Adrenal gland (tissue), 12 donors: ENCODE results near the gene SDK1. TPM values are rescaled to one million over a fixed set of nuclear protein-coding genes. Genes with fewer than 3 reads are reported as not detected.
"Not testable (repeated sequence)": the region's sequence is repeated elsewhere in the genome, so short reads cannot be mapped to it uniquely, and the experiment has no call there.

Experiments
- DNase-seq, 7 donors: peaks; one replicate each; pipeline ENCODE4 v3.0.0-alpha.2; 2019 to 2020
- H3K27ac ChIP-seq, 5 donors: fragments of 200-600 bp; sonication (generic) in 4 of 5; 1 replicate in 3 of 5; 2 replicates in 2 of 5; pipeline versions ENCODE4 v1.5.1 to v1.8.0; 2016 to 2020; ENCODE audit warnings: mild to moderate bottlenecking in 1 of 5
- H3K27me3 ChIP-seq: fragments of 200-600 bp; 2 replicates; pipeline ENCODE4 v1.8.0; 2021
- H3K36me3 ChIP-seq, 2 donors: fragments of 200-600 bp; replicated peaks in 1 of 2; 1 replicate in 1 of 2; 2 replicates in 1 of 2; pipeline versions ENCODE4 v1.5.1 to v1.8.0; 2018 to 2022
- H3K4me1 ChIP-seq, 2 donors: fragments of 200-600 bp; replicated peaks in 1 of 2; 1 replicate in 1 of 2; 2 replicates in 1 of 2; pipeline versions ENCODE4 v1.5.1 to v1.8.0; 2018 to 2021
- H3K4me3 ChIP-seq, 4 donors: fragments of 200-600 bp; sonication (generic) in 3 of 4; one replicate each; pipeline ENCODE4 v1.5.1; 2016 to 2018
- H3K9me3 ChIP-seq, 3 donors: fragments of 200-600 bp; sonication (generic) in 1 of 3; replicated peaks in 1 of 3; 1 replicate in 2 of 3; 2 replicates in 1 of 3; pipeline versions ENCODE4 v1.5.1 to v1.8.0; 2016 to 2021
- POLR2A ChIP-seq, 2 donors: fragments of 450-650 bp; IDR thresholded peaks; one replicate each; pipeline ENCODE4 v1.6.1; 2017; ENCODE audit warnings: antibody characterized with exemption in 2 of 2, mild to moderate bottlenecking in 2 of 2, moderate library complexity in 1 of 2
- WGBS, 4 donors: extraction: QIAGEN DNeasy Blood & Tissue Kit in 2 of 4; methylation state at CpG; one replicate each; pipeline versions ENCODE4 v1.1.5 to v1.1.7; 2013 to 2017; 5-methylcytosine and 5-hydroxymethylcytosine counted together
- intact Hi-C, 2 donors: fragments of 100-400 bp; cut with DNase I; formaldehyde crosslinking; loops; one replicate each; pipeline versions ENCODE4 v1.14.1 to v1.15.0; 2022 to 2023
- polyA plus RNA-seq, 3 donors: library from polyadenylated mRNA; stranded (reverse); fragments of 200-250 nt in 2 of 3; fragments of 350-450 nt in 1 of 3; fragmentation: Illumina TruSeq in 1 of 3; extraction: RNeasy Lipid Tissue Mini Kit (QIAGEN cat#74804) in 1 of 3; gene quantifications; one replicate each; pipeline ENCODE4 v1.2.3, GENCODE V29; 2013 to 2014
- total RNA-seq, 9 donors: library from RNA; depleted of rRNA in 4 of 9; stranded (reverse); fragments of >200 nt in 4 of 9; fragments of 120-200 nt in 1 of 9; fragmentation: NEBNext Ultra II Directional in 1 of 9; extraction: Animal tissue kit (Norgen Biotek cat#: 25700) in 1 of 9; gene quantifications; one replicate each; pipeline versions ENCODE4 v1.1.0 to v1.2.4, GENCODE V29; 2013 to 2023
- TF ChIP-seq, protein P1 (sequence below), 6 experiments: fragments of 450-650 bp in 4 of 6; fragments of 200-600 bp in 2 of 6; sonication (generic) in 1 of 6; IDR thresholded peaks; 1 replicate in 5 of 6; 2 replicates in 1 of 6; pipeline versions ENCODE4 v1.5.1 to v1.8.0; 2016 to 2021; ENCODE audit warnings: antibody characterized with exemption in 6 of 6, mild to moderate bottlenecking in 2 of 6, moderate library complexity in 1 of 6
- donor health status: healthy with polysubstance abuse.
- donor health status: Bipolar disorder and iron deficiency.
- donor health status: DM: yes; HTN: yes; CAD: no.
- donor health status: DM: no; HTN: no; CAD: no.
- donor health status: DM: no; HTN: no; CAD: no.
- donor health status: DM: yes; HTN: yes; CAD: no.

The SDK1 gene
- total and polyA plus RNA-seq, 12 donors, result 0.50 to 3.6 (median 1.5) TPM

DNA sequence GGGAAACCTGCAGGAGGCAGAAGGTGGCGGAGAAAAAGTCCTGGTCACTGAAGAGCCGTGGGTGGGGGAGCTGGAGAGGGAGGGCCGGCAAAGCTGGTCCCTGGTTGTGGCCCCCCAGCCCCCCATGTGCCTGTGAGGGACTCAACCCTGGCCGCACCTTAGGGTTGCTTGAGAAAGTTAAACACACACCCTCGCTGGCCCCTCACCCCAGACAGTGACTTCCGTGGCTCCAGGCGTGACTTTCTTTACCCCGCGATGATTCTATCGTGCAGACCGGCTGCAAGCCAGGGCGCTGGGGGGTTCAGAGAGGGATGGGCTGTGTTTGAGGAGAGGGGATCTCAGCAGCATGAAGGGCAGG lies 933.4 kb downstream of the SDK1 start:
- intact Hi-C loops, result no loop called here
- WGBS, 4 donors, result 80 to 89% (median 87%) methylated on average over 11 to 12 of the region's 12 CpGs
- Histone ChIP-seq H3K27ac (no peak overlapping the region), H3K27me3 (no peaks in the 10 kb centered on the region), H3K4me3 (no peak overlapping the region), H3K4me1 (no peaks in the 10 kb centered on the region), H3K36me3 (no peaks in the 10 kb centered on the region), H3K9me3 (no peaks in the 10 kb centered on the region)
- no peak for DNase-seq
- no peak for TF ChIP-seq POLR2A (IDR thresholded peaks at IDR 0.05)
- TF ChIP-seq, protein P1, sequence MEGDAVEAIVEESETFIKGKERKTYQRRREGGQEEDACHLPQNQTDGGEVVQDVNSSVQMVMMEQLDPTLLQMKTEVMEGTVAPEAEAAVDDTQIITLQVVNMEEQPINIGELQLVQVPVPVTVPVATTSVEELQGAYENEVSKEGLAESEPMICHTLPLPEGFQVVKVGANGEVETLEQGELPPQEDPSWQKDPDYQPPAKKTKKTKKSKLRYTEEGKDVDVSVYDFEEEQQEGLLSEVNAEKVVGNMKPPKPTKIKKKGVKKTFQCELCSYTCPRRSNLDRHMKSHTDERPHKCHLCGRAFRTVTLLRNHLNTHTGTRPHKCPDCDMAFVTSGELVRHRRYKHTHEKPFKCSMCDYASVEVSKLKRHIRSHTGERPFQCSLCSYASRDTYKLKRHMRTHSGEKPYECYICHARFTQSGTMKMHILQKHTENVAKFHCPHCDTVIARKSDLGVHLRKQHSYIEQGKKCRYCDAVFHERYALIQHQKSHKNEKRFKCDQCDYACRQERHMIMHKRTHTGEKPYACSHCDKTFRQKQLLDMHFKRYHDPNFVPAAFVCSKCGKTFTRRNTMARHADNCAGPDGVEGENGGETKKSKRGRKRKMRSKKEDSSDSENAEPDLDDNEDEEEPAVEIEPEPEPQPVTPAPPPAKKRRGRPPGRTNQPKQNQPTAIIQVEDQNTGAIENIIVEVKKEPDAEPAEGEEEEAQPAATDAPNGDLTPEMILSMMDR (IDR thresholded peaks at IDR 0.05), result no peak

DNA sequence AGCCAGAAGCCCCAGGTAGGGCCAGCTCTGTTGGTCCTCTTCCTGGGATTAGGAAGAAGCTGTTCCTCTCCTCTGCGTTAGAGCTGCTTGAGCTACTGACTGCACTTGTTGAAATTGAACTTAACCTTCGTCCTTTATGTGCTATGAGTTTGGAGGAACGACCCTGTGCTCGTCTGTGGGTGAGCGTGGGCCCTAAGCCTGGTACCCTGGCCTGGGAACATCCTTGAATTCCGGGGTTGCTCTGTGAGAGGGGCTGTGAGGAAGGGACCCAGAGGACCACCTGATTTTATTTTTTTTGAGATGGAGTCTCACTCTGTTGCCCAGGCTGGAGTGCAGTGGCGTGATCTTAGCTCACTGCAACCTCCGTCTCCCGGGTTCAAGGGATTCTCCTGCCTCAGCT lies 933.8 kb downstream of the SDK1 start:
- intact Hi-C loops, result no loop called here
- H3K9me3 ChIP-seq, result no peaks in the 10 kb centered on the region
- H3K27me3 ChIP-seq, result no peaks in the 10 kb centered on the region
- no peaks in the 10 kb centered on the region for H3K36me3 ChIP-seq
- WGBS, 4 donors, result 78 to 95% (median 86%) methylated on average over 5 to 9 of the region's 9 CpGs
- TF ChIP-seq, protein P1 (IDR thresholded peaks at IDR 0.05), result no peak
- TF ChIP-seq POLR2A (IDR thresholded peaks at IDR 0.05), result no peak
- DNase-seq, result no peak
- H3K4me3 ChIP-seq, result no peak overlapping the region
- no peaks in the 10 kb centered on the region for H3K4me1 ChIP-seq
- no peak overlapping the region for H3K27ac ChIP-seq

DNA sequence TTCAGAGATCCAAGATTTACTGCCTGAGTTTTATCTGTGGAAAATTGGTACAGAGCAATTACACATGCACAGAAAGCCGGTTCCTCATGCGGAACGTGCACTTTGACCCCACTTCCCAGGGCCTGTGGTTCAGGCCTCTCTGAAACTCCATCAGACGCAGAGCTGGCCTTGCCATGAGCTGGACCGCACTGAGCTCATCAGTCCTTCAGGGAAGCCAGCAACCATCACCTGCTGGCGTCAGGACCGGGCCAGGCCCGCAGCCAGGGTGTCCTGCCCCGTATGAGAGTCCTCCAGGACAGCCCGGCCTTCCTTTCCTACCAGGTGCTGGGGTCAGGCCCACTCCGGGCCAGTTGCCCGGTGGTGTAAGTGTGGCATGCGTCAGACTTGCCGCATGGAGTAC lies 934.5 kb downstream of the SDK1 start:
- no peaks in the 10 kb centered on the region for H3K36me3 ChIP-seq
- WGBS, 4 donors, result 85 to 95% (median 87%) methylated on average over 5 to 14 of the region's 14 CpGs
- H3K27ac ChIP-seq, result no peak overlapping the region
- H3K27me3 ChIP-seq, result no peaks in the 10 kb centered on the region
- intact Hi-C loops, result no loop called here
- H3K4me1 ChIP-seq, result no peaks in the 10 kb centered on the region
- no peak for DNase-seq
- no peak overlapping the region for H3K4me3 ChIP-seq
- TF ChIP-seq, protein P1 (IDR thresholded peaks at IDR 0.05), result no peak
- no peak for TF ChIP-seq POLR2A (IDR thresholded peaks at IDR 0.05)
- H3K9me3 ChIP-seq, result no peaks in the 10 kb centered on the region

DNA sequence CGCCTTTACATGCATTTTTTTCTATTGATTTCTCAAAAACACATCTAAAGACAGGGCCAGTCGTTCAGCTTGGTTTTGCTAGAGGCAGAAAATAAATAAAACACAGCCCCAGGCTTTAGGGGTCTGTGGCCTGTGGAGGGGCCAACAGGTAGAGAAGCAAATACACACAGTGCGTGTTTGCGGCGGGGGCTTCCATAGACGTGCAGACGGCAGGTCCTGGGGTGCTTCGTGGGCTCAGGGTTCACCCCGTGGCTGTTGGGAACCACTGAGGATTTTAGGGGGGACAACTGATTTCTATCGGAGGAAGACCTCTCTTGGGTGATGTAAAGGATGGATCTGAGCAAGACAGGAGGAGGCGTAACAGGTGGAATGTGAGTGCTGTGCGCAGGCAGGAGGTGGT lies 935.3 kb downstream of the SDK1 start:
- no peak for TF ChIP-seq POLR2A (IDR thresholded peaks at IDR 0.05)
- TF ChIP-seq, protein P1 (IDR thresholded peaks at IDR 0.05), result no peak
- intact Hi-C loops, result no loop called here

DNA sequence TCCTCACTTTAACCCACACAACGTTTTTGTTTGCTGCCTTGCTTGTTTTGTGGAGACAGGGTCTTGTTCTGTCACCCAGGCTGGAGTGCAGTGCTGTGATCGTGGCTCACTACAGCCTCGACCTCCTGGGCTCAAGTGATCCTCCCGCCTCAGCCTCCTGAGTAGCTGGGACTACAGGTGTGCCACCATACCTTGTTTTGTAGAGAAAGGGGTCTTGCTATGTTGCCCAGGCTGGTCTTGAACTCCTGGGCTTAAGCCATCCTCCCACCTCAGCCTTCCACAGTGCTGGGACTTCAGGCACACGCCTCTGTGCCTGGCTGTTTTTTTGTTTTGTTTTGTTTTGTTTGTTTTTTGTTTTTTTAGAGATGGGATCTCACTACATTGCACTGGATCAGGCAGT lies 935.8 kb downstream of the SDK1 start:
- H3K9me3 ChIP-seq, intact Hi-C loops, H3K27ac ChIP-seq, DNase-seq, H3K4me3 ChIP-seq, H3K36me3 ChIP-seq, H3K4me1 ChIP-seq, H3K27me3 ChIP-seq: not testable (repeated sequence)
- WGBS, 4 donors, result 64 to 78% (median 69%) methylated on average over 5 of the region's 5 CpGs

More for the DNA sequence above, 935.3 kb downstream of the SDK1 start:
- 81 to 90% (median 87%) methylated on average over 12 of the region's 12 CpGs for WGBS, 4 donors
- Histone ChIP-seq H3K4me3 (no peak overlapping the region), H3K9me3 (no peaks in the 10 kb centered on the region), H3K27ac (no peak overlapping the region), H3K4me1 (no peaks in the 10 kb centered on the region), H3K36me3 (no peaks in the 10 kb centered on the region), H3K27me3 (no peaks in the 10 kb centered on the region)
- no peak for DNase-seq
